Measurements from ENCODE around the gene C17orf67.

The C17orf67 gene

DNA sequence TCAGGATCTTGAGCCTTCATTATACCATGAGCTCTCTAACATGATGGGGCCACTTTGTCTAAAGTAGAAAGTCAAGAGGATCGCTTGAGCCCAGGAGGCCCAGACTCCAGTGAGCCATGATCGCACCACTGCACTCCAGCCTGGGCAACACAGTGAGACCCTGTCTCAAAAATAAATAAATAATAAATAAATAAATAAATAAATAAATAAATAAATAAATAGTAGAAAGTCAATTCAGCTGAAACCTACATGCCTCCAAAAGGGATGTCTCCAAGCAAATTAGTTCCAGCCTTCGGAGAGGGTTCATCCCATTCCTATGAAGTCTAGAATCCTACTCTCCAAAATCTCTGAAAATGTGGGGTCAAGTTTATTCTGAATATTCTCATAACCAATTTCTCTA, 26.0 kb downstream of the C17orf67 start:
- H3K36me3 ChIP-seq (ENCODE audit: control insufficient read depth, insufficient read depth, low read length) = no peaks in the 10 kb centered on the region
- H3K9ac ChIP-seq (ENCODE audit: low read depth, low read length) = no peak overlapping the region
- no peak overlapping the region for H3K27ac ChIP-seq (ENCODE audit: low read depth, low read length)
- no peaks in the 10 kb centered on the region for H3K27me3 ChIP-seq (ENCODE audit: control insufficient read depth, insufficient read depth, low read length)
- no peak overlapping the region for H3K4me3 ChIP-seq (ENCODE audit: low read depth, low read length)
- H3K4me1 ChIP-seq (ENCODE audit: control insufficient read depth, insufficient read depth, low read length) = no peaks in the 10 kb centered on the region
- H3K9me3 ChIP-seq (ENCODE audit: control insufficient read depth, insufficient read depth, low read length) = no peaks in the 10 kb centered on the region

GRCh38 chr17:56806949-56807348, 26.8 kb downstream of the C17orf67 start:
- Histone ChIP-seq H3K27ac (ENCODE audit: low read depth, low read length) (no peak overlapping the region), H3K4me1 (ENCODE audit: control insufficient read depth, insufficient read depth, low read length) (no peaks in the 10 kb centered on the region), H3K9me3 (ENCODE audit: control insufficient read depth, insufficient read depth, low read length) (no peaks in the 10 kb centered on the region), H3K27me3 (ENCODE audit: control insufficient read depth, insufficient read depth, low read length) (no peaks in the 10 kb centered on the region), H3K4me3 (ENCODE audit: low read depth, low read length) (no peak overlapping the region), H3K9ac (ENCODE audit: low read depth, low read length) (no peak overlapping the region), H3K36me3 (ENCODE audit: control insufficient read depth, insufficient read depth, low read length) (no peaks in the 10 kb centered on the region)

DNA sequence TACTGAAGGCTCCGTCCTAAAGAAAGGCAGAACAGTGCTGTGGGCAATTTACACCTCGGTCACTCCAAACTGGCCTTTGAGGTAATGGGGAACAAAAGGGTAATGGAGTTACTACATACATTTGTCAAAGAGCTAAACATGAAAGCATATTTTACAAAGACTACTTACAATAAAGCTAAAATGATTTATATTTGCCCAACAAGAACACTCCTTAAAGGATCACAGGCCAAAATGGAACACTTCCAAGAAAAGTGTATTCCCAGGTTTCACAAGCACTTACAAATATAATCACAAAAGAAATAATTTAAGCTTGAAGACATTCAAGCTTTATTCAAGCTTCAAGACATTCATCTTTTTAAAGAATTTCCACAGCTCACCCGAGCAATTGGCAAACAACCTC, 29.3 kb downstream of the C17orf67 start:
- H3K4me1 ChIP-seq (ENCODE audit: control insufficient read depth, insufficient read depth, low read length) = 0 out of 2 replicates have a peak, but pooled peaks cover under 1% of the 10 kb centered on the region
- H3K4me3 ChIP-seq (ENCODE audit: low read depth, low read length) = no peak overlapping the region
- no peaks in the 10 kb centered on the region for H3K9me3 ChIP-seq (ENCODE audit: control insufficient read depth, insufficient read depth, low read length)
- H3K36me3 ChIP-seq (ENCODE audit: control insufficient read depth, insufficient read depth, low read length) = no peaks in the 10 kb centered on the region
- H3K27me3 ChIP-seq (ENCODE audit: control insufficient read depth, insufficient read depth, low read length) = no peaks in the 10 kb centered on the region
- H3K27ac ChIP-seq (ENCODE audit: low read depth, low read length) = no peak overlapping the region
- H3K9ac ChIP-seq (ENCODE audit: low read depth, low read length) = no peak overlapping the region

GRCh38 chr17:56803071-56803470, 30.6 kb downstream of the C17orf67 start:
- H3K9ac ChIP-seq (ENCODE audit: low read depth, low read length) = no peak overlapping the region
- H3K4me3 ChIP-seq (ENCODE audit: low read depth, low read length) = no peak overlapping the region
- no peaks in the 10 kb centered on the region for H3K36me3 ChIP-seq (ENCODE audit: control insufficient read depth, insufficient read depth, low read length)
- peaks cover 6% of the 10 kb centered on the region; the same call in 1 of the 2 replicates for H3K4me1 ChIP-seq (ENCODE audit: control insufficient read depth, insufficient read depth, low read length)
- no peaks in the 10 kb centered on the region for H3K9me3 ChIP-seq (ENCODE audit: control insufficient read depth, insufficient read depth, low read length)
- H3K27me3 ChIP-seq (ENCODE audit: control insufficient read depth, insufficient read depth, low read length) = no peaks in the 10 kb centered on the region
- no peak overlapping the region for H3K27ac ChIP-seq (ENCODE audit: low read depth, low read length)

DNA sequence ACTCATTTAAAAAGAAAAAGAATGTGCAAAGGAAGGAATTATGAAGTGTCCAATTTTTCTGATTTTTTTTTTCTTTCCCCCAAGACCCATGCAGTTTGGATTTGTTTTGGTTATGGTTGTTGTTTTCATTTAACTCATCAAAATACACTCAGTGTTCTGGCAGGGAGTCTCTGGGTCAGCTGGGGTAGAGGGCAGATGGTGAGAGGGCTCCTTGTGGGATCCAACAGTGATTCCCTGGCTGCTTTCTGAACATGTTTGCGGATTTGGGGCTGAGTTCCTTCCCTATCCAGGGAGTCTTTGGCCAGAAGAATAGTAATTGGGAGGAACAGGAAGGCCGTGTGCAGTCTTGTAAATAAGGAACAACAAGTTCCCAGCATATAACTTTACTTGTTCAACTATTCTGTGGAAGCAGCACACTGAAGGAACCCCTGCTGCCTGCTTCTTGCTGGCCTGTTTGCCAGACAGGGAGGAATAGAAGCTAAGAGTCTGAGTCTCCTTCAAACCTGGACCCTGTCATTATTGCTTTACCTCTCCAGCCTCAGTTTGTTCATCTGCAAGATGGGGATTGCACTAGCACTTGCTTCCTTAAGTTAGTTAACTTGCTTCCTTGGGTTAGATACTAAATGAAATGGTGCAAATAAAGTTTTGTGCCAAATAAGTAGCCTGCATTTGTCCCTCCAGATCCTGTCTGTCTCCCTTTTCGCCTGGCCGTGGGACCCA, 32.1 kb downstream of the C17orf67 start:
- Histone ChIP-seq H3K27me3 (ENCODE audit: control insufficient read depth, insufficient read depth, low read length) (no peaks in the 10 kb centered on the region), H3K9ac (ENCODE audit: low read depth, low read length) (no peak overlapping the region), H3K36me3 (ENCODE audit: control insufficient read depth, insufficient read depth, low read length) (no peaks in the 10 kb centered on the region), H3K4me1 (ENCODE audit: control insufficient read depth, insufficient read depth, low read length) (peaks cover 6% of the 10 kb centered on the region; the same call in 1 of the 2 replicates), H3K4me3 (ENCODE audit: low read depth, low read length) (no peak overlapping the region), H3K9me3 (ENCODE audit: control insufficient read depth, insufficient read depth, low read length) (no peaks in the 10 kb centered on the region), H3K27ac (ENCODE audit: low read depth, low read length) (no peak overlapping the region)

GRCh38 chr17:56798916-56799315, 34.8 kb downstream of the C17orf67 start:
- Histone ChIP-seq H3K36me3 (ENCODE audit: control insufficient read depth, insufficient read depth, low read length) (no peaks in the 10 kb centered on the region), H3K9ac (ENCODE audit: low read depth, low read length) (no peak overlapping the region), H3K4me1 (ENCODE audit: control insufficient read depth, insufficient read depth, low read length) (peaks cover 6% of the 10 kb centered on the region; the same call in 1 of the 2 replicates), H3K27ac (ENCODE audit: low read depth, low read length) (no peak overlapping the region), H3K27me3 (ENCODE audit: control insufficient read depth, insufficient read depth, low read length) (no peaks in the 10 kb centered on the region), H3K4me3 (ENCODE audit: low read depth, low read length) (no peak overlapping the region), H3K9me3 (ENCODE audit: control insufficient read depth, insufficient read depth, low read length) (no peaks in the 10 kb centered on the region)

DNA sequence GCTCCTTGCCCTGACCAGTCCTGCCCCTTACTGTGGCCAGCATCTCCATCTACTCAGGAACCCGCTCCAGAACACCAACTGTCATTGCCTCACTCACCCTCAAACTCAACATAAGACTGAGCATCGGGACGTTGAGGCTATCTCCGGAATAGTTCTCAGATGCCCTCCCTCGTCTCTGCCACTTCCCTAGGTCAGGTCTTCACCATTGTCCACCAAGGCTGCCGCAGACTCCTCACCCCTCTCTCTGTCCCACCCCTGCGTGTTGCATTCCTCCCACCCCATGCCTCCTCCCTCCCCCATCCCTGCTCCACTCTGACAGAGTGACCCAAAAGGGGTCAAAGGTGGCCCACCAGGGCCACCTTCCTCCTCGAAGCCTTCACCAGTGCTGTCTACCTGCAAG, 37.2 kb downstream of the C17orf67 start:
- H3K4me3 ChIP-seq (ENCODE audit: low read depth, low read length) = no peak overlapping the region
- H3K9me3 ChIP-seq (ENCODE audit: control insufficient read depth, insufficient read depth, low read length) = no peaks in the 10 kb centered on the region
- no peaks in the 10 kb centered on the region for H3K27me3 ChIP-seq (ENCODE audit: control insufficient read depth, insufficient read depth, low read length)
- no peak overlapping the region for H3K9ac ChIP-seq (ENCODE audit: low read depth, low read length)
- H3K4me1 ChIP-seq (ENCODE audit: control insufficient read depth, insufficient read depth, low read length) = peaks cover 6% of the 10 kb centered on the region; the same call in 1 of the 2 replicates
- no peaks in the 10 kb centered on the region for H3K36me3 ChIP-seq (ENCODE audit: control insufficient read depth, insufficient read depth, low read length)
- no peak overlapping the region for H3K27ac ChIP-seq (ENCODE audit: low read depth, low read length)

- Histone ChIP-seq H3K4me3 (ENCODE audit: low read depth, low read length) (no peak overlapping the region), H3K36me3 (ENCODE audit: control insufficient read depth, insufficient read depth, low read length) (no peaks in the 10 kb centered on the region), H3K9ac (ENCODE audit: low read depth, low read length) (no peak overlapping the region), H3K27ac (ENCODE audit: low read depth, low read length) (no peak overlapping the region), H3K9me3 (ENCODE audit: control insufficient read depth, insufficient read depth, low read length) (no peaks in the 10 kb centered on the region), H3K4me1 (ENCODE audit: control insufficient read depth, insufficient read depth, low read length) (peaks cover 6% of the 10 kb centered on the region; the same call in 1 of the 2 replicates), H3K27me3 (ENCODE audit: control insufficient read depth, insufficient read depth, low read length) (no peaks in the 10 kb centered on the region)
Measured at GRCh38 chr17:56795221-56795865, 38.4 kb downstream of the C17orf67 start.

- no peaks in the 10 kb centered on the region for H3K9me3 ChIP-seq (ENCODE audit: control insufficient read depth, insufficient read depth, low read length)
- no peaks in the 10 kb centered on the region for H3K27me3 ChIP-seq (ENCODE audit: control insufficient read depth, insufficient read depth, low read length)
- no peaks in the 10 kb centered on the region for H3K36me3 ChIP-seq (ENCODE audit: control insufficient read depth, insufficient read depth, low read length)
- no peak overlapping the region for H3K4me3 ChIP-seq (ENCODE audit: low read depth, low read length)
- H3K4me1 ChIP-seq (ENCODE audit: control insufficient read depth, insufficient read depth, low read length) = 0 out of 2 replicates have a peak, but pooled peaks cover under 1% of the 10 kb centered on the region
- no peak overlapping the region for H3K9ac ChIP-seq (ENCODE audit: low read depth, low read length)
- H3K27ac ChIP-seq (ENCODE audit: low read depth, low read length) = no peak overlapping the region
Measured at GRCh38 chr17:56793957-56794356, 39.8 kb downstream of the C17orf67 start.

GRCh38 chr17:56793531-56793930, 40.2 kb downstream of the C17orf67 start:
- no peak overlapping the region for H3K4me3 ChIP-seq (ENCODE audit: low read depth, low read length)
- H3K27ac ChIP-seq (ENCODE audit: low read depth, low read length) = no peak overlapping the region
- H3K4me1 ChIP-seq (ENCODE audit: control insufficient read depth, insufficient read depth, low read length) = no peaks in the 10 kb centered on the region
- no peak overlapping the region for H3K9ac ChIP-seq (ENCODE audit: low read depth, low read length)
- H3K36me3 ChIP-seq (ENCODE audit: control insufficient read depth, insufficient read depth, low read length) = no peaks in the 10 kb centered on the region
- no peaks in the 10 kb centered on the region for H3K27me3 ChIP-seq (ENCODE audit: control insufficient read depth, insufficient read depth, low read length)
- no peaks in the 10 kb centered on the region for H3K9me3 ChIP-seq (ENCODE audit: control insufficient read depth, insufficient read depth, low read length)

GRCh38 chr17:56792267-56792666, 41.5 kb downstream of the C17orf67 start:
- H3K27me3 ChIP-seq (ENCODE audit: control insufficient read depth, insufficient read depth, low read length) = no peaks in the 10 kb centered on the region
- no peak overlapping the region for H3K4me3 ChIP-seq (ENCODE audit: low read depth, low read length)
- H3K9ac ChIP-seq (ENCODE audit: low read depth, low read length) = no peak overlapping the region
- no peaks in the 10 kb centered on the region for H3K4me1 ChIP-seq (ENCODE audit: control insufficient read depth, insufficient read depth, low read length)
- H3K27ac ChIP-seq (ENCODE audit: low read depth, low read length) = no peak overlapping the region
- no peaks in the 10 kb centered on the region for H3K9me3 ChIP-seq (ENCODE audit: control insufficient read depth, insufficient read depth, low read length)
- no peaks in the 10 kb centered on the region for H3K36me3 ChIP-seq (ENCODE audit: control insufficient read depth, insufficient read depth, low read length)

Measured in HUES48 (cell line).